SH-SY5Y (cell line): ENCODE results near the gene PVALEF.

Source experiments
- GATA2 ChIP-seq: IDR thresholded peaks from 2 replicates; pipeline ENCODE4 v1.6.1; 2011; ENCODE audit warnings: mild to moderate bottlenecking, low read depth, low read length
- GATA3 ChIP-seq: IDR thresholded peaks from 2 replicates; pipeline ENCODE4 v1.6.1; 2011; ENCODE audit warnings: low read depth, mild to moderate bottlenecking, low read length, moderate library complexity

DNA sequence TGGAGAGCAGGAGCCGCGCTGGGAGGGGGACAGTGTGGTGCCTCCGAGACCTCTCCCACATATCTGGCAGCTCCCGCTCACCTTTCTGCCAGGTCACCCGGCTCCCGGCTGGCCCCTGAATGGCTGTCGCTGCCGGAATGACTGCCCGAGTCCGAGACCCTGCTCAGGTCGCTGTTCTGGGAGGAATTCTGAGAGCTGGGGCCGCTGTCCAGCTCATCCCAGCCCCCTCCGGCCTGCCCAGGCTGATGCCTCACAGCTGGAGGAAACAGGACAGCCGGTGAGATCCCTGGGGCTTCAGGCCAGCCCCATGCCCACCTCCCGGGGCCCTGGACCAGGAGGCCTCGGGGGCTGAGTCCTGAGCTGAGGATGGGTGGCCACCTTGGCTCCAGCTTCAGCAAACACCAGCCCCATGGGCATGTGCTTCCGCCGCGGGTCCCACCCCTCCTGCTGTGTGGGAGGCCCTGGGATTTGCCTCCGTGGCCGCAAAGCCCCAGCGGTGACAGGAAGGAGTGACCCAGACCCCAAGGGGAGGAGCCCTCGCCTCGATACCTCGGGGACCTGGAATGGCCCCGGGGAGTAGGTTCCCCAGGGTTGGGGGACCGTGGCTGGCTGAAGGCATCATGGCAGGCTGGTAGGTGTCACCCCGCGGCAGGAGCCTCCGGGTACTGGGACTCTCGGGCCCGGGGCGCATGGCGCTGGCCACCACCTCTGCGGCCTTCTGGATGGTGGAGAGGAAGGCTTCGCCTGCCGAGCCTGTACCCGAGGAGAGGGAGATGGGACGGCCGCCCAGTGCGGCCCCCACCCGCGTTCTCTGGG, 66.7 kb downstream of the PVALEF start:
- no peak for TF ChIP-seq GATA3
- no peak for TF ChIP-seq GATA2
